Testis (tissue), 3 donors: ENCODE results near the gene DHRS3. TPM values are rescaled to one million over a fixed set of nuclear protein-coding genes. Genes with fewer than 3 reads are reported as not detected.

Experiments
- DNase-seq: peaks from one replicate; pipeline ENCODE4 v3.0.0-alpha.2; 2019
- H3K27ac ChIP-seq, 2 donors: fragments of 200-600 bp; sonication (generic); one replicate each; pipeline ENCODE4 v1.5.1; 2019
- H3K27me3 ChIP-seq: fragments of 200-600 bp; sonication (generic); one replicate; pipeline ENCODE4 v1.5.1; 2019
- H3K36me3 ChIP-seq: fragments of 200-600 bp; sonication (generic); one replicate; pipeline ENCODE4 v1.5.1; 2017; ENCODE audit warnings: low read depth; ENCODE audit errors: missing control alignments
- H3K4me1 ChIP-seq: fragments of 200-600 bp; sonication (generic); one replicate; pipeline ENCODE4 v1.5.1; 2019
- H3K4me3 ChIP-seq, 2 donors: fragments of 200-600 bp; sonication (generic); one replicate each; pipeline ENCODE4 v1.5.1; 2017 to 2019
- H3K9me3 ChIP-seq: fragments of 200-600 bp; sonication (generic); one replicate; pipeline ENCODE4 v1.5.1; 2017
- POLR2A ChIP-seq: fragments of 450-650 bp; IDR thresholded peaks from one replicate; pipeline ENCODE4 v1.6.1; 2017; ENCODE audit warnings: antibody characterized with exemption, mild to moderate bottlenecking, moderate library complexity
- WGBS, 2 donors: methylation state at CpG; one replicate each; pipeline ENCODE4 v1.1.5; 2018; 5-methylcytosine and 5-hydroxymethylcytosine counted together
- intact Hi-C: fragments of 100-400 bp; cut with DNase I; formaldehyde crosslinking; loops from one replicate; pipeline ENCODE4 v1.15.1; 2023; ENCODE audit warnings: low total_unique reads
- polyA plus RNA-seq: library from polyadenylated mRNA; stranded (reverse); fragments of 350-450 nt; fragmentation: Illumina TruSeq; extraction: RNeasy Lipid Tissue Mini Kit (QIAGEN cat#74804); gene quantifications from one replicate; pipeline ENCODE4 v1.2.3, GENCODE V29; 2014; ENCODE audit warnings: low read depth, low replicate concordance; ENCODE audit not compliant: insufficient read depth
- total RNA-seq, 2 donors: library from RNA; depleted of rRNA; stranded (reverse); fragments of >200 nt; gene quantifications; one replicate each; pipeline ENCODE4 v1.2.3, GENCODE V29; 2016
- TF ChIP-seq, protein P1 (sequence below), 3 experiments: fragments of 450-650 bp in 2 of 3; fragments of 200-600 bp in 1 of 3; sonication (generic) in 1 of 3; IDR thresholded peaks; one replicate each; pipeline ENCODE4 v1.5.1; 2016 to 2019; ENCODE audit warnings: antibody characterized with exemption in 3 of 3, mild to moderate bottlenecking in 2 of 3, moderate library complexity in 1 of 3

Gene DHRS3
- total and polyA plus RNA-seq, 3 donors from 2014 or later, result 27.1 to 38.7 (median 30.2) TPM

DNA sequence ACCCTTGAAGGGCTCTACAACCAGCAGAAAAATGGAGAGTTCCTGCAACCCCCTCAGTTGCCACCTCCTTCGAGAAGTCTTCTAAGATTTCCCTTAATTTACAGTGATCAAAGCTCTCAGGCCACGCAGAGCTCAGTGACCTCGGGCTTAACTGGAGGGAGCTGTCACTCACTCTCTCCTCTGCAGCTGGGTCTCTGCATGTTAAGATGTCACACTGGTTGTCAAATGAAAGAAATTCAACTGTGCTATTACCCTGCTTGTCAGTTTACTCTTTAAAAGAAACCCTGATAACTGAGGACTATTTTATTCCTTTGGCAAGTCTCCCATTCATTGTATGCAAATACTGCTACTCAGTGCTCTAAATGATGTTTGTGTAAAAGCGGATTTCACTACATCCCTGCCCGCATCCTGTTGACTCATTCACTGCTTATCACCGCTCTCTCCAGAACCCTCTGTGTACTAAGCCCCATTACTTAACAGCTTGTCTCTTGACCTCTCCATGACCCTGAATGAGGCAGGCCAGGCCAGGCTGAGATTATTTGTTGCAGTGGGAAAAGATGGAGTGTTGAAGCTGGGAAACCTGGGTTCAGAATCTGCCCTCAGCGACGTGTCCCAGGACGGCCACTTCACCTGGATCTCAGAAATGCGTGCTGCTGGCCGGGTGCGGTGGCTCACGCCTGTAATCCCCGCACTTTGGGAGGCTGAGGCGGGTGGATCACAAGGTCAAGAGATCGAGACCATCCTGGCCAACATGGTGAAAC, 13.7 kb downstream of the DHRS3 start:
- DNase-seq, result no peak
- intact Hi-C loops, result no loop called here
- Histone ChIP-seq H3K27ac (no peak overlapping the region), H3K9me3 (no peaks in the 10 kb centered on the region), H3K27me3 (no peaks in the 10 kb centered on the region), H3K4me1 (no peaks in the 10 kb centered on the region), H3K36me3 (no peaks in the 10 kb centered on the region), H3K4me3 (no peak overlapping the region)
- 73 to 77% methylated on average over 15 to 16 of the region's 16 CpGs for WGBS, 2 donors
- no peak for TF ChIP-seq POLR2A
- TF ChIP-seq, protein P1, sequence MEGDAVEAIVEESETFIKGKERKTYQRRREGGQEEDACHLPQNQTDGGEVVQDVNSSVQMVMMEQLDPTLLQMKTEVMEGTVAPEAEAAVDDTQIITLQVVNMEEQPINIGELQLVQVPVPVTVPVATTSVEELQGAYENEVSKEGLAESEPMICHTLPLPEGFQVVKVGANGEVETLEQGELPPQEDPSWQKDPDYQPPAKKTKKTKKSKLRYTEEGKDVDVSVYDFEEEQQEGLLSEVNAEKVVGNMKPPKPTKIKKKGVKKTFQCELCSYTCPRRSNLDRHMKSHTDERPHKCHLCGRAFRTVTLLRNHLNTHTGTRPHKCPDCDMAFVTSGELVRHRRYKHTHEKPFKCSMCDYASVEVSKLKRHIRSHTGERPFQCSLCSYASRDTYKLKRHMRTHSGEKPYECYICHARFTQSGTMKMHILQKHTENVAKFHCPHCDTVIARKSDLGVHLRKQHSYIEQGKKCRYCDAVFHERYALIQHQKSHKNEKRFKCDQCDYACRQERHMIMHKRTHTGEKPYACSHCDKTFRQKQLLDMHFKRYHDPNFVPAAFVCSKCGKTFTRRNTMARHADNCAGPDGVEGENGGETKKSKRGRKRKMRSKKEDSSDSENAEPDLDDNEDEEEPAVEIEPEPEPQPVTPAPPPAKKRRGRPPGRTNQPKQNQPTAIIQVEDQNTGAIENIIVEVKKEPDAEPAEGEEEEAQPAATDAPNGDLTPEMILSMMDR (IDR thresholded peaks at IDR 0.05), result no peak

DNA sequence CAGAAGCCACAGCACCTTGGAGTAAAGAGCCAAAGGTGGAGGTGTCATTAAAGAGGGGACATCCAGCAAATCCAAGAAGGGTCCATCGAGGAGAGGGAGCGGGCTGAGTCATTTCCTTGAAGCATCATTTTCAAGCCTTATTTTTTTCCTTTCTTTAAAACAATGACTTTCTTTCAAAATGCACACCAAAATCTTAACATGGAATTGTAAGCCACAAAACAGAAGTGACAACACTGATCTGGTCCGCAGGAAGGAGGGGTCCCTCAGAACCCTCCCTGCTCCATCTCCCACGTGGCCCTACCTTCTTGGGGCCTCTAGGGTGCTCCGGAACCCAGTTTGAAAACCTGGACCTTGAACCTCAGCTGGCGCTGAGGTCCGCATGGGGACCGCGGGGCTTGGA, 14.8 kb downstream of the DHRS3 start:
- no peaks in the 10 kb centered on the region for H3K9me3 ChIP-seq
- no peak overlapping the region for H3K27ac ChIP-seq
- no peak for DNase-seq
- H3K36me3 ChIP-seq, result no peaks in the 10 kb centered on the region
- H3K4me1 ChIP-seq, result no peaks in the 10 kb centered on the region
- intact Hi-C loops, result no loop called here
- no peaks in the 10 kb centered on the region for H3K27me3 ChIP-seq
- H3K4me3 ChIP-seq, result no peak overlapping the region
- WGBS, 2 donors, result 82 to 83% methylated on average over 9 of the region's 9 CpGs
- TF ChIP-seq POLR2A, result no peak
- TF ChIP-seq, protein P1 (IDR thresholded peaks at IDR 0.05), result no peak

DNA sequence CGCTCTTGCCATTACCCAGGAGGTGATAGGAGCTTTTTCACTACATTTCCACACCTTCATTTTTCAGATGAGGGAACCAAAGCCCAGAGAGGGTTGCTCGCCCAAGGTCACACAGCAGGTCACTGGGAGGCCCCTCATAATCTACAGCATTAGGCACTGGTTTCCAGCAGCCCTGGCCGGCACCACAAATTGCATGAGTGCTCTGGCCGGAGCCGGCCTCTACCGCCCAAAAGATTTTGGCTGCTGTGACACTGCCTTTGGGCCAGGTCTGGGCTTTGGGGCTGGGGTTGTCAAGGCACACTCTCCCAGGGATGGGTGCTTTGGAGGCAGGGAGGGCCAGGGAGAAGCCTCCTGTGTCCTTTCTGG, 15.4 kb downstream of the DHRS3 start:
- intact Hi-C loops, result no loop called here
- no peaks in the 10 kb centered on the region for H3K9me3 ChIP-seq
- no peak overlapping the region for H3K4me3 ChIP-seq
- no peak overlapping the region for H3K27ac ChIP-seq
- no peak for DNase-seq
- WGBS, 2 donors, result 86 to 95% methylated on average over 2 to 6 of the region's 6 CpGs
- TF ChIP-seq POLR2A, result no peak
- TF ChIP-seq, protein P1 (IDR thresholded peaks at IDR 0.05), result no peak
- H3K4me1 ChIP-seq, result no peaks in the 10 kb centered on the region
- no peaks in the 10 kb centered on the region for H3K36me3 ChIP-seq
- H3K27me3 ChIP-seq, result no peaks in the 10 kb centered on the region

GRCh38 chr1:12601700-12602658, 16.0 kb downstream of the DHRS3 start:
- WGBS, 2 donors, result 87 to 93% methylated on average over 7 to 13 of the region's 13 CpGs
- no peaks in the 10 kb centered on the region for H3K4me1 ChIP-seq
- DNase-seq, result no peak
- no peak for TF ChIP-seq POLR2A
- TF ChIP-seq, protein P1 (IDR thresholded peaks at IDR 0.05), result no peak
- H3K36me3 ChIP-seq, result no peaks in the 10 kb centered on the region
- H3K27me3 ChIP-seq, result no peaks in the 10 kb centered on the region
- H3K27ac ChIP-seq, result no peak overlapping the region
- H3K4me3 ChIP-seq, result no peak overlapping the region
- intact Hi-C loops, result no loop called here
- no peaks in the 10 kb centered on the region for H3K9me3 ChIP-seq
